ENCODE data around the gene DLX1.

DLX1 gene

DNA sequence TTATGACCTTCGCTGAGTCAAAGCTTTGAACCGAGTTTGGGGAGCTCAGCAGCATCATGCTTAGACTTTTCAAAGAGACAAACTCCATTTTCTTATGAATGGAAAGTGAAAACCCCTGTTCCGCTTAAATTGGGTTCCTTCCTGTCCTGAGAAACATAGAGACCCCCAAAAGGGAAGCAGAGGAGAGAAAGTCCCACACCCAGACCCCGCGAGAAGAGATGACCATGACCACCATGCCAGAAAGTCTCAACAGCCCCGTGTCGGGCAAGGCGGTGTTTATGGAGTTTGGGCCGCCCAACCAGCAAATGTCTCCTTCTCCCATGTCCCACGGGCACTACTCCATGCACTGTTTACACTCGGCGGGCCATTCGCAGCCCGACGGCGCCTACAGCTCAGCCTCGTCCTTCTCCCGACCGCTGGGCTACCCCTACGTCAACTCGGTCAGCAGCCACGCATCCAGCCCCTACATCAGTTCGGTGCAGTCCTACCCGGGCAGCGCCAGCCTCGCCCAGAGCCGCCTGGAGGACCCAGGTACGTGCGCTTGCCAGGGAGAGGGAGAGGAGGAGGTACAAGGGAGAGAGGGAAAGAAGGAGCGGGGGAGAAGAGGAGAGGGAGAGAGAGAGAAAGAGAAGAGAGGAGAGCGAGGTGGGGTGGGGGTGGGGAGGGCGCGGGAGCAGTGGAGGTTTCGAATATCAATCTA is at the start of gene DLX1:
DLX1 (plus strand) TSS at position 48 of the 700 bp plus-strand sequence; CDS start at position 219, 171 bp downstream.
- CTCF ChIA-PET: interaction anchor here (0.6 to 1.4 kb wide), 4 partner anchors 10 to 302 kb away, joined by 3 to 9 read pairs (median 4); partner anchors contain the start of gene DLX2
- TF ChIP-seq ZNF341 (tag by site-specific recombination; IDR thresholded peaks at IDR 0.05; ENCODE audit: low read depth): peak; percentile 45
- TF ChIP-seq ZNF76 (tag by site-specific recombination; IDR thresholded peaks at IDR 0.05; ENCODE audit: borderline replicate concordance, low read depth): no peak
- peak; percentile 68 for TF ChIP-seq ZBTB20 (tag by site-specific recombination; IDR thresholded peaks at IDR 0.05)
- TF ChIP-seq ZXDB (tag by site-specific recombination; IDR thresholded peaks at IDR 0.05): peak; percentile 18; the same call in 1 of the 2 replicates
- TF ChIP-seq EGR2 (tag by site-specific recombination; IDR thresholded peaks at IDR 0.05; ENCODE audit: low read depth): peak; percentile 17; the same call in 1 of the 2 replicates
- no peak for TF ChIP-seq ZNF223 (tag by site-specific recombination; IDR thresholded peaks at IDR 0.05)
- TF ChIP-seq ZNF335 (tag by site-specific recombination; conservative IDR thresholded peaks at IDR 0.05): peak; percentile 89
- TF ChIP-seq HIC1 (tag by site-specific recombination; IDR thresholded peaks at IDR 0.05): 0 out of 2 replicates have a peak, but pooled peaks have one; percentile 47
- peak; percentile 64 for TF ChIP-seq ZNF366 (tag by site-specific recombination; conservative IDR thresholded peaks at IDR 0.05)
- 0 out of 2 replicates have a peak, but pooled peaks have one; percentile 35 for TF ChIP-seq ZFP37 (tag by site-specific recombination; IDR thresholded peaks at IDR 0.05)
- TF ChIP-seq YY1 (tag by site-specific recombination; IDR thresholded peaks at IDR 0.05): peak; percentile 36; the same call in 1 of the 2 replicates
- TF ChIP-seq, protein P1, sequence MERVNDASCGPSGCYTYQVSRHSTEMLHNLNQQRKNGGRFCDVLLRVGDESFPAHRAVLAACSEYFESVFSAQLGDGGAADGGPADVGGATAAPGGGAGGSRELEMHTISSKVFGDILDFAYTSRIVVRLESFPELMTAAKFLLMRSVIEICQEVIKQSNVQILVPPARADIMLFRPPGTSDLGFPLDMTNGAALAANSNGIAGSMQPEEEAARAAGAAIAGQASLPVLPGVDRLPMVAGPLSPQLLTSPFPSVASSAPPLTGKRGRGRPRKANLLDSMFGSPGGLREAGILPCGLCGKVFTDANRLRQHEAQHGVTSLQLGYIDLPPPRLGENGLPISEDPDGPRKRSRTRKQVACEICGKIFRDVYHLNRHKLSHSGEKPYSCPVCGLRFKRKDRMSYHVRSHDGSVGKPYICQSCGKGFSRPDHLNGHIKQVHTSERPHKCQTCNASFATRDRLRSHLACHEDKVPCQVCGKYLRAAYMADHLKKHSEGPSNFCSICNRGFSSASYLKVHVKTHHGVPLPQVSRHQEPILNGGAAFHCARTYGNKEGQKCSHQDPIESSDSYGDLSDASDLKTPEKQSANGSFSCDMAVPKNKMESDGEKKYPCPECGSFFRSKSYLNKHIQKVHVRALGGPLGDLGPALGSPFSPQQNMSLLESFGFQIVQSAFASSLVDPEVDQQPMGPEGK (tag by site-specific recombination; IDR thresholded peaks at IDR 0.05): peak; percentile 66
- TF ChIP-seq ZNF10 (tag by site-specific recombination; IDR thresholded peaks at IDR 0.05): no peak
- peak; percentile 96 for TF ChIP-seq ZBTB17 (tag by site-specific recombination; IDR thresholded peaks at IDR 0.05)
- TF ChIP-seq SP7 (tag by site-specific recombination; IDR thresholded peaks at IDR 0.05): 0 out of 2 replicates have a peak, but pooled peaks have one; percentile 0
- TF ChIP-seq ZBTB8A (tag by site-specific recombination; IDR thresholded peaks at IDR 0.05): peak; percentile 86
- TF ChIP-seq, protein P2, sequence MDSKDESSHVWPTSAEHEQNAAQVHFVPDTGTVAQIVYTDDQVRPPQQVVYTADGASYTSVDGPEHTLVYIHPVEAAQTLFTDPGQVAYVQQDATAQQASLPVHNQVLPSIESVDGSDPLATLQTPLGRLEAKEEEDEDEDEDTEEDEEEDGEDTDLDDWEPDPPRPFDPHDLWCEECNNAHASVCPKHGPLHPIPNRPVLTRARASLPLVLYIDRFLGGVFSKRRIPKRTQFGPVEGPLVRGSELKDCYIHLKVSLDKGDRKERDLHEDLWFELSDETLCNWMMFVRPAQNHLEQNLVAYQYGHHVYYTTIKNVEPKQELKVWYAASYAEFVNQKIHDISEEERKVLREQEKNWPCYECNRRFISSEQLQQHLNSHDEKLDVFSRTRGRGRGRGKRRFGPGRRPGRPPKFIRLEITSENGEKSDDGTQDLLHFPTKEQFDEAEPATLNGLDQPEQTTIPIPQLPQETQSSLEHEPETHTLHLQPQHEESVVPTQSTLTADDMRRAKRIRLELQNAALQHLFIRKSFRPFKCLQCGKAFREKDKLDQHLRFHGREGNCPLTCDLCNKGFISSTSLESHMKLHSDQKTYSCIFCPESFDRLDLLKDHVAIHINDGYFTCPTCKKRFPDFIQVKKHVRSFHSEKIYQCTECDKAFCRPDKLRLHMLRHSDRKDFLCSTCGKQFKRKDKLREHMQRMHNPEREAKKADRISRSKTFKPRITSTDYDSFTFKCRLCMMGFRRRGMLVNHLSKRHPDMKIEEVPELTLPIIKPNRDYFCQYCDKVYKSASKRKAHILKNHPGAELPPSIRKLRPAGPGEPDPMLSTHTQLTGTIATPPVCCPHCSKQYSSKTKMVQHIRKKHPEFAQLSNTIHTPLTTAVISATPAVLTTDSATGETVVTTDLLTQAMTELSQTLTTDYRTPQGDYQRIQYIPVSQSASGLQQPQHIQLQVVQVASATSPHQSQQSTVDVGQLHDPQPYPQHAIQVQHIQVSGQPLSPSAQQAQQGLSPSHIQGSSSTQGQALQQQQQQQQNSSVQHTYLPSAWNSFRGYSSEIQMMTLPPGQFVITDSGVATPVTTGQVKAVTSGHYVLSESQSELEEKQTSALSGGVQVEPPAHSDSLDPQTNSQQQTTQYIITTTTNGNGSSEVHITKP (tag by site-specific recombination; IDR thresholded peaks at IDR 0.05): peak; percentile 66; the same call in 1 of the 2 replicates
- TF ChIP-seq FEZF1 (tag by site-specific recombination; IDR thresholded peaks at IDR 0.05): peak; percentile 87
- peak; percentile 80 for TF ChIP-seq ZNF2 (tag by site-specific recombination; IDR thresholded peaks at IDR 0.05)
- TF ChIP-seq, protein P3, sequence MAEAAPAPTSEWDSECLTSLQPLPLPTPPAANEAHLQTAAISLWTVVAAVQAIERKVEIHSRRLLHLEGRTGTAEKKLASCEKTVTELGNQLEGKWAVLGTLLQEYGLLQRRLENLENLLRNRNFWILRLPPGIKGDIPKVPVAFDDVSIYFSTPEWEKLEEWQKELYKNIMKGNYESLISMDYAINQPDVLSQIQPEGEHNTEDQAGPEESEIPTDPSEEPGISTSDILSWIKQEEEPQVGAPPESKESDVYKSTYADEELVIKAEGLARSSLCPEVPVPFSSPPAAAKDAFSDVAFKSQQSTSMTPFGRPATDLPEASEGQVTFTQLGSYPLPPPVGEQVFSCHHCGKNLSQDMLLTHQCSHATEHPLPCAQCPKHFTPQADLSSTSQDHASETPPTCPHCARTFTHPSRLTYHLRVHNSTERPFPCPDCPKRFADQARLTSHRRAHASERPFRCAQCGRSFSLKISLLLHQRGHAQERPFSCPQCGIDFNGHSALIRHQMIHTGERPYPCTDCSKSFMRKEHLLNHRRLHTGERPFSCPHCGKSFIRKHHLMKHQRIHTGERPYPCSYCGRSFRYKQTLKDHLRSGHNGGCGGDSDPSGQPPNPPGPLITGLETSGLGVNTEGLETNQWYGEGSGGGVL (tag by site-specific recombination; IDR thresholded peaks at IDR 0.05): peak; percentile 78
- TF ChIP-seq ZNF449 (tag by site-specific recombination; IDR thresholded peaks at IDR 0.05): peak; percentile 82; the same call in 1 of the 2 replicates
- no peak for TF ChIP-seq ZNF16 (tag by site-specific recombination; IDR thresholded peaks at IDR 0.05; ENCODE audit: low read depth)
- no peak for TF ChIP-seq ZNF621 (tag by site-specific recombination; IDR thresholded peaks at IDR 0.05)
- TF ChIP-seq ZNF830 (tag by site-specific recombination; IDR thresholded peaks at IDR 0.05; ENCODE audit: low read depth): no peak
- TF ChIP-seq ZBTB48 (tag by site-specific recombination; IDR thresholded peaks at IDR 0.05): 0 out of 2 replicates have a peak, but pooled peaks have one; percentile 31
- TF ChIP-seq ZNF600 (tag by site-specific recombination; IDR thresholded peaks at IDR 0.05): peak; percentile 93

More for the DNA sequence above, at the start of gene DLX1:
- H3K4me1 ChIP-seq (ENCODE audit: control insufficient read depth, insufficient read depth, low read length): no peaks in the 10 kb centered on the region; the same call in 1 of the 2 replicates
- H3K9me3 ChIP-seq (ENCODE audit: control insufficient read depth, insufficient read depth, low read depth, low read length): no peaks in the 10 kb centered on the region
- peak within 1 kb of the TSS; percentile 58 for H3K4me3 ChIP-seq (ENCODE audit: low read depth, low read length)
- peak within 1 kb of the TSS; percentile 95 for H3K27ac ChIP-seq (ENCODE audit: extremely low read depth, low read depth, low read length)
- H3K36me3 ChIP-seq (ENCODE audit: control insufficient read depth in 2 of 2, insufficient read depth in 1 of 2, low read length in 2 of 2): peaks cover 0 to 28% of the 10 kb centered on the region in 2 experiments; a peak in 1 of 3 replicates
- POLR2A ChIA-PET: interaction anchor here (0.6 to 7.5 kb wide), 20 partner anchors 9 to 382 kb away, joined by 3 to 147 read pairs (median 6); partner anchors contain the start of genes DLX2, HAT1, METAP1D and SLC25A12
